SK-N-SH (cell line): ENCODE results near the gene CASS4.
A peak's percentile ranks its signal among the peaks of the same experiment; 100 is the strongest.

Source experiments
- CTCF ChIP-seq: fragments of 200-600 bp; sonication (generic); IDR thresholded peaks from 2 replicates; pipeline ENCODE4 v1.6.1; 2017; ENCODE audit warnings: antibody characterized with exemption, mild to moderate bottlenecking, moderate library complexity
- JUND ChIP-seq: IDR thresholded peaks from 2 replicates; pipeline ENCODE4 v1.4.0; 2012
- MXI1 ChIP-seq: IDR thresholded peaks from 2 replicates; pipeline ENCODE4 v1.6.1; 2012; ENCODE audit warnings: mild to moderate bottlenecking, low read depth, low read length, improper control_type of control experiment
- RAD21 ChIP-seq: IDR thresholded peaks from 2 replicates; pipeline ENCODE4 v1.6.1; 2012; ENCODE audit warnings: mild to moderate bottlenecking, low read length
- RCOR1 ChIP-seq: fragments of 150-350 bp; IDR thresholded peaks from 2 replicates; pipeline ENCODE4 v1.6.1; 2017; ENCODE audit warnings: antibody characterized with exemption, low read length
- SMC3 ChIP-seq: IDR thresholded peaks from 2 replicates; pipeline ENCODE4 v1.6.1; 2012; ENCODE audit warnings: low read depth, low read length, improper control_type of control experiment
- TAF1 ChIP-seq: IDR thresholded peaks from 2 replicates; pipeline ENCODE4 v1.6.1; 2012; ENCODE audit warnings: low read depth, mild to moderate bottlenecking, low read length, moderate library complexity, borderline replicate concordance
- TF ChIP-seq, protein P1 (sequence below): IDR thresholded peaks from 2 replicates; pipeline ENCODE4 v1.4.0; 2012; ENCODE audit warnings: low read depth, borderline replicate concordance
- TF ChIP-seq, protein P2 (sequence below): IDR thresholded peaks from 2 replicates; pipeline ENCODE4 v1.4.0; 2012; ENCODE audit warnings: low read depth
- TF ChIP-seq, protein P3 (sequence below): fragments of 150-350 bp; IDR thresholded peaks from 2 replicates; pipeline ENCODE4 v1.6.1; 2017; ENCODE audit warnings: antibody characterized with exemption, low read length, low read depth, borderline replicate concordance

DNA sequence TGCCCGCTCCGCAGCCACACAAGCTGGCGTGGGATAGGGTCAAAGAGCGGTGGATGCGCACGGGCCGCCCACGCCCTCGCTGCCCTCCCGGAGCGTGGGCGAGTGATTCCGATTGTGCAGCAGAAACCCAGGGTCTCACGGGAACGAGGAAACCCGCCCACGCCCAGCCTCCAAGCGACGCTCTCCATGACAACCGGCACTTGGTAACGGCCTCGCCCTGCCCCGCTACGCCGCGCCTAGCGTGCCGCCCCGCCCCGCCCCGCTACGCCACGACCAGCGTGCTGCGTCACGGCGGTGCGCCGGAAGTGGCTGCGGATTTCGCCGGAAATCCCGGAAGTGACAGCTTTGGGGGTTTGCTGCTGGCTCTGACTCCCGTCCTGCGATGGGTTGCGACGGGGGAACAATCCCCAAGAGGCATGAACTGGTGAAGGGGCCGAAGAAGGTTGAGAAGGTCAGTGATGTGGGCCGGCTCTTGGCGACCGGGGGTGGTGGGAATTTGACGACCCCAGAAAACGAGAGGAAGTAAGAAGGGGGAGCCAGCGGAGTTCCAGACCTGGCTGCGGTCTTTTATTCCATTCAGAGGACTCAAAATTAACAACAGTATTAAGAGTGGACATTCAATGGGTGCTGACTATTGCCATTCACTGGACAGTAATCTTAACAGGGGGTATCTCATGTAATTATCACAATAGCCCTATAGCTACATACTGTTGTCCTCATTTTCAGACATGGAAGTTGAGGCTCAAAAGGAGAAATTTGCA lies 56.4 kb downstream of the CASS4 start, which contains the start of gene RTF2:
- TF ChIP-seq CTCF (no peak), JUND (no peak), MXI1 (peak; percentile 97), RAD21 (no peak), SMC3 (no peak), TAF1 (0 out of 2 replicates have a peak, but pooled peaks have one; percentile 44), RCOR1 (no peak; the same call in 1 of the 2 replicates)
- TF ChIP-seq, protein P1, sequence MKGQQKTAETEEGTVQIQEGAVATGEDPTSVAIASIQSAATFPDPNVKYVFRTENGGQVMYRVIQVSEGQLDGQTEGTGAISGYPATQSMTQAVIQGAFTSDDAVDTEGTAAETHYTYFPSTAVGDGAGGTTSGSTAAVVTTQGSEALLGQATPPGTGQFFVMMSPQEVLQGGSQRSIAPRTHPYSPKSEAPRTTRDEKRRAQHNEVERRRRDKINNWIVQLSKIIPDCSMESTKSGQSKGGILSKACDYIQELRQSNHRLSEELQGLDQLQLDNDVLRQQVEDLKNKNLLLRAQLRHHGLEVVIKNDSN = no peak
- TF ChIP-seq, protein P2, sequence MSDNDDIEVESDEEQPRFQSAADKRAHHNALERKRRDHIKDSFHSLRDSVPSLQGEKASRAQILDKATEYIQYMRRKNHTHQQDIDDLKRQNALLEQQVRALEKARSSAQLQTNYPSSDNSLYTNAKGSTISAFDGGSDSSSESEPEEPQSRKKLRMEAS = peak; percentile 86; the same call in 1 of the 2 replicates
- TF ChIP-seq, protein P3, sequence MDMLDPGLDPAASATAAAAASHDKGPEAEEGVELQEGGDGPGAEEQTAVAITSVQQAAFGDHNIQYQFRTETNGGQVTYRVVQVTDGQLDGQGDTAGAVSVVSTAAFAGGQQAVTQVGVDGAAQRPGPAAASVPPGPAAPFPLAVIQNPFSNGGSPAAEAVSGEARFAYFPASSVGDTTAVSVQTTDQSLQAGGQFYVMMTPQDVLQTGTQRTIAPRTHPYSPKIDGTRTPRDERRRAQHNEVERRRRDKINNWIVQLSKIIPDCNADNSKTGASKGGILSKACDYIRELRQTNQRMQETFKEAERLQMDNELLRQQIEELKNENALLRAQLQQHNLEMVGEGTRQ = no peak
